Effector CD4-positive, alpha-beta T cell (primary cell): ENCODE measurements around the gene GINS1.
A peak's percentile ranks its signal among the peaks of the same experiment; 100 is the strongest.

Experiments
- DNase-seq: peaks from one replicate; pipeline ENCODE4 v3.0.0-alpha.2; 2020
- total RNA-seq: gene quantifications from one replicate; lab custom pipeline; 2026; lab: John Stamatoyannopoulos, UW

GINS1 gene
- total RNA-seq, result 1.7 reads per million

GRCh38 chr20:25407311-25408169 lies at the start of gene GINS1:
GINS1 (plus strand) TSS chr20:25407673; CDS start chr20:25407821, 148 bp downstream.
- peak; percentile 50 for DNase-seq

- no peak for DNase-seq
Measured at GRCh38 chr20:25360631-25361286, 46.7 kb upstream of the GINS1 start.

- DNase-seq, result no peak
Measured at GRCh38 chr20:25361287-25361683, 46.2 kb upstream of the GINS1 start.

GRCh38 chr20:25364180-25364788 lies 43.2 kb upstream of the GINS1 start:
- no peak for DNase-seq

- DNase-seq, result no peak
Measured at GRCh38 chr20:25364879-25365699, 42.4 kb upstream of the GINS1 start.

GRCh38 chr20:25368526-25368925 lies 38.9 kb upstream of the GINS1 start:
- no peak for DNase-seq

GRCh38 chr20:25368976-25369375 lies 38.5 kb upstream of the GINS1 start:
- no peak for DNase-seq

GRCh38 chr20:25369529-25369928 lies 37.9 kb upstream of the GINS1 start:
- DNase-seq, result no peak

- DNase-seq, result no peak
Measured at GRCh38 chr20:25369971-25370370, 37.5 kb upstream of the GINS1 start.

- no peak for DNase-seq
Measured at GRCh38 chr20:25372584-25373336, 34.7 kb upstream of the GINS1 start.

- no peak for DNase-seq
Measured at GRCh38 chr20:25374842-25375241, 32.6 kb upstream of the GINS1 start.

- no peak for DNase-seq
Measured at GRCh38 chr20:25376236-25376635, 31.2 kb upstream of the GINS1 start.

GRCh38 chr20:25376886-25377285 lies 30.6 kb upstream of the GINS1 start:
- DNase-seq, result no peak

- DNase-seq, result no peak
Measured at GRCh38 chr20:25378189-25378883, 29.1 kb upstream of the GINS1 start.

GRCh38 chr20:25378884-25379733 lies 28.4 kb upstream of the GINS1 start:
- DNase-seq, result no peak

GRCh38 chr20:25380945-25381614 lies 26.4 kb upstream of the GINS1 start:
- DNase-seq, result no peak

GRCh38 chr20:25382704-25383370 lies 24.6 kb upstream of the GINS1 start:
- DNase-seq, result no peak

GRCh38 chr20:25389401-25389857 lies 18.0 kb upstream of the GINS1 start:
- DNase-seq, result peak; percentile 3
